ENCODE results near the gene MAML2.

The MAML2 gene

DNA sequence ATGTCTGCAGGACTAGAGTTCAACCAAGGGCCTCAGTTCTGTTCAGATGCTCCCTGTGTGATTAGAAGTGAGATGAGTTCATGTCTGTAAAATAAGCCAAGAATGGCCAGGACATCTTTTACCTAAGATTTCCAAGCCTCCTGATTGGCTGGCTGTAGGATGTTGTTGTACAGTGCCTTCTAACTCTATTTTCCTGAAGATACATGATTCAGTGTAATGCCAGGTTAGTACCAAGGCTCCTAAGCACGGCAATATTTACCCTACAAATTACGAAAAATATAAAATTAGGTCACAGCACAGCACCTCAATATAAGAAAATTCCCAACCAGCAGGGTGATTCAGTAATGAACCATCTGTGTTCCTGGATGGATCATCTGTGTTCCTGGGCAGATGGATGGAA lies 279.1 kb downstream of the MAML2 start:
- DNase-seq (ENCODE audit: low read depth), result no peak
- no peak overlapping the region for H3K4me3 ChIP-seq (ENCODE audit: control insufficient read depth, low read depth, low read length)
- TF ChIP-seq, protein P1, sequence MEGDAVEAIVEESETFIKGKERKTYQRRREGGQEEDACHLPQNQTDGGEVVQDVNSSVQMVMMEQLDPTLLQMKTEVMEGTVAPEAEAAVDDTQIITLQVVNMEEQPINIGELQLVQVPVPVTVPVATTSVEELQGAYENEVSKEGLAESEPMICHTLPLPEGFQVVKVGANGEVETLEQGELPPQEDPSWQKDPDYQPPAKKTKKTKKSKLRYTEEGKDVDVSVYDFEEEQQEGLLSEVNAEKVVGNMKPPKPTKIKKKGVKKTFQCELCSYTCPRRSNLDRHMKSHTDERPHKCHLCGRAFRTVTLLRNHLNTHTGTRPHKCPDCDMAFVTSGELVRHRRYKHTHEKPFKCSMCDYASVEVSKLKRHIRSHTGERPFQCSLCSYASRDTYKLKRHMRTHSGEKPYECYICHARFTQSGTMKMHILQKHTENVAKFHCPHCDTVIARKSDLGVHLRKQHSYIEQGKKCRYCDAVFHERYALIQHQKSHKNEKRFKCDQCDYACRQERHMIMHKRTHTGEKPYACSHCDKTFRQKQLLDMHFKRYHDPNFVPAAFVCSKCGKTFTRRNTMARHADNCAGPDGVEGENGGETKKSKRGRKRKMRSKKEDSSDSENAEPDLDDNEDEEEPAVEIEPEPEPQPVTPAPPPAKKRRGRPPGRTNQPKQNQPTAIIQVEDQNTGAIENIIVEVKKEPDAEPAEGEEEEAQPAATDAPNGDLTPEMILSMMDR (conservative IDR thresholded peaks at IDR 0.05; ENCODE audit: control insufficient read depth, insufficient read depth, low read depth, low read length), result no peak

DNA sequence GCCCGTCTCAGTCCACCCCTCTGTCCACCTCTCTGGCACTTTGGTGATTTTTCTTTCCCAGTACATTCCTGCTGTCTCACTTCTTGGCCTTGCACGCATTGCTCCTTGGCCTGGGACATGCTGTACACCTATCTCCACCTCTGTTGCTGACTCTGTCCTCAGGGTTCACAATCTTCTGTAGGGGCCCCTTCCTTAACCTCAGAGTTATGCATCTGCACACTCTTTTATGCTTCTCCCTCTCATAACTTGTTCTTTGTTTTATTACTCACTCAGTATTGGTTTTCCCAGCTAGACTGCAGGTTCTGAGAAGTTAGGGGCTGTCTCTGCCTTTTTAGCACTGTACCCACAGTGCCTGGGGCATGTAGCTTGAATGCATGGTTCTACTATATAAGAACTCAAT lies 279.9 kb downstream of the MAML2 start:
- TF ChIP-seq, protein P1 (conservative IDR thresholded peaks at IDR 0.05; ENCODE audit: control insufficient read depth, insufficient read depth, low read depth, low read length), result no peak
- H3K4me3 ChIP-seq (ENCODE audit: control insufficient read depth, low read depth, low read length), result no peak overlapping the region
- DNase-seq (ENCODE audit: low read depth), result no peak

DNA sequence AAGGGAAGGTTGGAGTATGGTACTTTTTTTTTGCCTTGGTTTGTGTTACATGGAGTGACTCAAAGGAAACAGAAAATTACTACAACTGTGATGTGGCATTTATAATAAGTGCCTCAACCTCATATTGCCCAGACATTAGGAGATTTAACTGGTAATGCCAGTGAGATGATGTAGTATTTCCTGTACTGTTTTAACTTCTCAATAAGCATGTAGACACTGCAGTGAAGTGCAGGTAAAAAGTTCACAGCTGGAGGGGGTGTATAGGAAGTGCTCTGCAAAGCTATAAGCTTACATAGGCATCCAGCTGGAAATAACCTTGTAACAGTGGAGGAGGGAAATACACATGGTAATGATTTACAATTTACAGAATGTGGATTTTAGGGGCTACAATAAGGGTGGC lies 280.9 kb downstream of the MAML2 start:
- DNase-seq (ENCODE audit: low read depth), result peak; percentile 19
- no peak overlapping the region for H3K4me3 ChIP-seq (ENCODE audit: control insufficient read depth, low read depth, low read length)
- TF ChIP-seq, protein P1 (conservative IDR thresholded peaks at IDR 0.05; ENCODE audit: control insufficient read depth, insufficient read depth, low read depth, low read length), result no peak

DNA sequence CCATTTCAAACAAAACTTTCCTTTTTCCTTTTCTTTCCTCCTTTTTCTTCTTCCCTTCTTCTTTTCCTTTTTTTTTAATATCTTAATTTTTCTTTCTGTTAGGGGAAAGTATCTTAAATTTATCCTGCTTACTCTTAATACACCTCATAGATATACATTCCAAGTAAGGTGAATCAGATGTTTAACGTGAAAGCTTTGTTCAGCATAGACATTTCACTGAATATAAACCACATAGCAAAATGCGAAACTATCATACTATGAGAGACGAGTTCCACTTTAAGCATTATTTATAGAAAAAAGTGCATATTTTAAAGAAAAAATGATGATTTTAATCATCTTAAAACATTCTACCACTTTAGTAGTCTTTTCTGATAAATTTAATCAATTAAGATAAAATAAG lies 281.3 kb downstream of the MAML2 start:
- TF ChIP-seq, protein P1 (conservative IDR thresholded peaks at IDR 0.05; ENCODE audit: control insufficient read depth, insufficient read depth, low read depth, low read length), result no peak
- no peak for DNase-seq (ENCODE audit: low read depth)
- no peak overlapping the region for H3K4me3 ChIP-seq (ENCODE audit: control insufficient read depth, low read depth, low read length)

DNA sequence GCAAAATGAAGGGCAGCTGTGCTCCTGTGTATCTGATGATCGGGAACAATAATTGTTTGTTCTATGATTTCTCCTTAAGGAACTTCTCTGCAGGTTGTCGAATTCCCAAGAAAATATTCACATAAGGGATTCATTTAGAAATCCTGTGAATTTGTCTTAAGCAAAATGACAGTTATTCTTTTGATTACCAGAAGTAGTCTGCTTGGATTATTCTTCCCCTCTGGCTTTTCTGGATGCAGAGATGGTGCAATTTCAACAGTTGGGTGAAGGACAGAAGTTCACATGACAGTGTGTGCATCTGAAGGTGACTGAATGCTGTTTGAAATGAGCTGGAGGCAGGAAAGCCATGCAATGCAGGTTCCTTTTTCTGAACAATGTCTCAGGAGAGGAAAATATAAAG lies 281.9 kb downstream of the MAML2 start:
- TF ChIP-seq, protein P1 (conservative IDR thresholded peaks at IDR 0.05; ENCODE audit: control insufficient read depth, insufficient read depth, low read depth, low read length), result no peak
- no peak for DNase-seq (ENCODE audit: low read depth)
- H3K4me3 ChIP-seq (ENCODE audit: control insufficient read depth, low read depth, low read length), result no peak overlapping the region

DNA sequence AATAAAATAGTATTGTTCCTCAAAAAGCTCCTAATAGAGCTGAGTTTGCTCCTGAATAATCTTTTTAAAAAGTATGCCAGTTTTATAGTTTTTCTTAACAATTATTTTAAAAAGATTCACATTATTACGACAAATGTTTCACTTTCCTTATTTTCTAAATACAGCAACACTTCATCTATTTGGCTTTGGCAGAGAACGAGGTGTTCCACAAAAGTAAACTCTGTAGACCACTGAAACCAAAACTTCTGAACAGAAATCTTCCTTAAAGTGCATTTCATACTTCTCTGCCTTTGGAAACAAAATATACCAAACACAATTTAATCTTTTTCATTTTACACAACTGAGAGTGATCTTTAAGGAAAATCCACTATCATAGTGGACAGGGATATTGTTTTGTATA lies 285.5 kb downstream of the MAML2 start:
- no peak for DNase-seq (ENCODE audit: low read depth)
- H3K4me3 ChIP-seq (ENCODE audit: control insufficient read depth, low read depth, low read length), result no peak overlapping the region
- TF ChIP-seq, protein P1 (conservative IDR thresholded peaks at IDR 0.05; ENCODE audit: control insufficient read depth, insufficient read depth, low read depth, low read length), result no peak

DNA sequence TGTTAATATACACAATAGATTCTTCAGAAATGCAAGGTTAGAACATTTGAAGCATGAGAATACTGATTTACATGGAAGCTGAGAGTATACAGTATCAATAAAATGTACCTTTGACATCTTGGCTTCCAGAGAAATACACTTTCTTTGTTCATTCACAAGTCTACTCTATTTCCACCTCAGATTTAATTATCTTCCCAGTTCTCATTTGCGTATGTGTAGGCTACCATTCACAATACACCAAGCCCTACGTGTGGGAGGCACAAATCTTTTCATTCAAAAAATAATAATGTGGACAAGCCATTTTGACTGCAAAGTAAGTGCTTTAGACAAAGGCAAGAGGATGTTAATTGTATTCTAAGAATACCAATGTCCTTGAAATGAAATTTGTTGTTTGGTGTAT lies 286.4 kb downstream of the MAML2 start:
- TF ChIP-seq, protein P1 (conservative IDR thresholded peaks at IDR 0.05; ENCODE audit: control insufficient read depth, insufficient read depth, low read depth, low read length), result no peak
- DNase-seq (ENCODE audit: low read depth), result no peak
- H3K4me3 ChIP-seq (ENCODE audit: control insufficient read depth, low read depth, low read length), result no peak overlapping the region
